T-helper 17 cell (primary cell): ENCODE measurements around the gene ANKRD23. TPM values are rescaled to one million over a fixed set of nuclear protein-coding genes. Genes with fewer than 3 reads are reported as not detected.

Source experiments
- ATAC-seq: fragments of 150-1000 bp; cut with Tn5 transposase; 2 replicates; pipeline ENCODE4 v1.10.0; 2021; ENCODE audit warnings: mild to moderate bottlenecking, moderate library complexity
- DNase-seq, 3 donors: peaks; one replicate each; pipeline versions ENCODE4 v3.0.0 to v3.0.0-alpha.2; 2020 to 2021
- H3K9me3 ChIP-seq: one replicate; pipeline ENCODE4 v1.7.0; 2013; ENCODE audit warnings: low read length, mild to moderate bottlenecking; ENCODE audit not compliant: control insufficient read depth, poor library complexity, severe bottlenecking
- H3K27ac Mint-ChIP-seq: one replicate; pipeline ENCODE4 v1.8.0; 2022; ENCODE audit warnings: mild to moderate bottlenecking, moderate library complexity, mixed read lengths
- H3K27me3 Mint-ChIP-seq: one replicate; pipeline ENCODE4 v1.8.0; 2022; ENCODE audit warnings: mixed read lengths
- H3K36me3 Mint-ChIP-seq: one replicate; pipeline ENCODE4 v1.8.0; 2022; ENCODE audit warnings: low read depth, mixed read lengths
- H3K4me1 Mint-ChIP-seq: one replicate; pipeline ENCODE4 v1.8.0; 2022; ENCODE audit warnings: mild to moderate bottlenecking, mixed read lengths
- H3K4me3 Mint-ChIP-seq: one replicate; pipeline ENCODE4 v1.8.0; 2022; ENCODE audit warnings: mild to moderate bottlenecking, moderate library complexity, mixed read lengths
- total RNA-seq, 4 donors: library from RNA in 2 of 4; stranded (reverse) in 2 of 4; gene quantifications; one replicate each; pipeline ENCODE4 v1.2.3 and lab custom pipeline; 2022 to 2026

Gene ANKRD23
- total RNA-seq, 2 donors from 2014 or later = 7.6 to 11.2 TPM

DNA sequence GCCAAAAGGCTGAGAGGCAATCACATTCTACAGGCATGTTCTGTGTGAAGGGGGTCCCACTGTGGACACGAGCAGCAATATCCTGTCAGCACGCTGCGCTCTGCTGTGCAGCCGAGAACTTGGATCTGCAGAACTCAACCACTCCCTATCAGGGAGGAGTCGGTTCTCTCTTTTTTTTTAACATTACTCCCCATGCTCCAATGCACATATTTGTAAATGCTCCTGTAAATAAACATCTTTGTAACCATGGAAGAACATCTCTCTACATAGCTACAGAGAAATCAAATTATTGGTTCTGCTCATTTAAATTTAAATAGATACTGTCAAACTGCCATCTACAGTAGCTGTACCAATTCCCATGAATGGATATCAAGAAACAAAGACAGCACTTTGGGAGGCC lies 3.0 kb upstream of the ANKRD23 start:
- Mint-ChIP-seq H3K4me3 (no peak overlapping the region), H3K36me3 (no peaks in the 10 kb centered on the region), H3K27me3 (no peaks in the 10 kb centered on the region), H3K4me1 (peaks cover 6% of the 10 kb centered on the region), H3K27ac (peak overlapping the region; percentile 27)
- ATAC-seq (no peak), DNase-seq (no peak)
- H3K9me3 ChIP-seq = no peaks in the 10 kb centered on the region

GRCh38 chr2:96844405-96844808 lies 586 bp upstream of the ANKRD23 start:
- DNase-seq = no peak
- Mint-ChIP-seq H3K4me1 (peaks cover 12% of the 10 kb centered on the region), H3K36me3 (no peaks in the 10 kb centered on the region), H3K27ac (peak overlapping the region; percentile 84), H3K27me3 (no peaks in the 10 kb centered on the region), H3K4me3 (no peak overlapping the region)
- H3K9me3 ChIP-seq = no peaks in the 10 kb centered on the region
- ATAC-seq = no peak

GRCh38 chr2:96842600-96842999 lies 1.2 kb downstream of the ANKRD23 start:
- no peak for DNase-seq
- H3K9me3 ChIP-seq = no peaks in the 10 kb centered on the region
- H3K36me3 Mint-ChIP-seq = no peaks in the 10 kb centered on the region
- H3K4me3 Mint-ChIP-seq = no peak overlapping the region
- no peaks in the 10 kb centered on the region for H3K27me3 Mint-ChIP-seq
- peaks cover 15% of the 10 kb centered on the region for H3K4me1 Mint-ChIP-seq
- peak overlapping the region; percentile 84 for H3K27ac Mint-ChIP-seq
- ATAC-seq = no peak

DNA sequence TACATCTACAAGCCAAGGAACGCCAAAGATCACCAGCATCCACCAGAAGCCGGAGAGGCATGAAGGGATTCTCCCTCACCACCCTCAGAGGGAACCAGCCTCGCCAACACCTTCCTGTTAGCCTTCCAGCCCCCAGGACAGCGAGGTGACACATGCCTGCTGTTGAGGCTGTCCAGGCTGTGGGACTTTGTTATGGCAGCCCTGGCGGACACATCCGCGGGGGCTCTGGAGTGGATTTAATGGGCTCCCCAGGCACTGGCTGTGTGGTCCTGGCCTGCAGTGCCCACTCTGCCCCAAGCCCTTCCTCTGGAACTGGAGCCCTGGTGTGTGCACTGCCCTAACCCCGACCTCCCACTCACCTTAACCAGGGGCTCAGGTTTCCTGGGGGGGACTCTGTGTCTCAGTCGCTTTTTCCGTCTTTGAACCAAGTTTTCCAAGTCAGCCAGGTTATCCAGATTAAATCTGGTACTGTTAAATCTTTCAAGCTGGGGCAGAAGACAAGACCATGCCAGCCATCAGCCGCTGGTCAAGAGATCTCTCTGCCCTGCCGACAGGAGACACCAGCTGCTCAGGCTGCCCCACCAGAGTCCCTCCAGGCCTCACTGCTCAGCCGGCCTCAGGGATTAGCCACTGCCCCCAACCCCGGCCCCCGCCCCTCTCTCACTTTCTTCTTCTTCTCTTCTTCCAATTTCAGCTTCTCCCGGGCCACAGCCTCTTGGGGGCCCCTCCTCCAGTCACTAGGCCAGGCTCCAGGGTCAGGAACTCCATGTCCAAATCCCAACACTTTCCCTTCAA lies 1.9 kb downstream of the ANKRD23 start:
- ATAC-seq (no peak), DNase-seq (no peak)
- Mint-ChIP-seq H3K4me1 (peaks cover 15% of the 10 kb centered on the region), H3K27me3 (no peaks in the 10 kb centered on the region), H3K27ac (peak overlapping the region; percentile 68), H3K36me3 (no peaks in the 10 kb centered on the region), H3K4me3 (no peak overlapping the region)
- H3K9me3 ChIP-seq = no peaks in the 10 kb centered on the region

- H3K9me3 ChIP-seq = no peaks in the 10 kb centered on the region
- no peak for DNase-seq
- Mint-ChIP-seq H3K4me3 (peak overlapping the region; percentile 66), H3K27ac (peak overlapping the region; percentile 68), H3K36me3 (no peaks in the 10 kb centered on the region), H3K4me1 (peaks cover 15% of the 10 kb centered on the region), H3K27me3 (no peaks in the 10 kb centered on the region)
- no peak for ATAC-seq
These were observed 3.7 kb downstream of the ANKRD23 start for GRCh38 chr2:96839875-96840850.

- Mint-ChIP-seq H3K36me3 (no peaks in the 10 kb centered on the region), H3K4me1 (peaks cover 15% of the 10 kb centered on the region), H3K27me3 (no peaks in the 10 kb centered on the region), H3K4me3 (peak overlapping the region; percentile 87), H3K27ac (peak overlapping the region; percentile 68)
- H3K9me3 ChIP-seq = no peaks in the 10 kb centered on the region
- ATAC-seq (peak; percentile 99), DNase-seq (peak; percentile 67 to 72 (median 70))
These were observed 4.4 kb downstream of the ANKRD23 start for GRCh38 chr2:96839293-96839874.

DNA sequence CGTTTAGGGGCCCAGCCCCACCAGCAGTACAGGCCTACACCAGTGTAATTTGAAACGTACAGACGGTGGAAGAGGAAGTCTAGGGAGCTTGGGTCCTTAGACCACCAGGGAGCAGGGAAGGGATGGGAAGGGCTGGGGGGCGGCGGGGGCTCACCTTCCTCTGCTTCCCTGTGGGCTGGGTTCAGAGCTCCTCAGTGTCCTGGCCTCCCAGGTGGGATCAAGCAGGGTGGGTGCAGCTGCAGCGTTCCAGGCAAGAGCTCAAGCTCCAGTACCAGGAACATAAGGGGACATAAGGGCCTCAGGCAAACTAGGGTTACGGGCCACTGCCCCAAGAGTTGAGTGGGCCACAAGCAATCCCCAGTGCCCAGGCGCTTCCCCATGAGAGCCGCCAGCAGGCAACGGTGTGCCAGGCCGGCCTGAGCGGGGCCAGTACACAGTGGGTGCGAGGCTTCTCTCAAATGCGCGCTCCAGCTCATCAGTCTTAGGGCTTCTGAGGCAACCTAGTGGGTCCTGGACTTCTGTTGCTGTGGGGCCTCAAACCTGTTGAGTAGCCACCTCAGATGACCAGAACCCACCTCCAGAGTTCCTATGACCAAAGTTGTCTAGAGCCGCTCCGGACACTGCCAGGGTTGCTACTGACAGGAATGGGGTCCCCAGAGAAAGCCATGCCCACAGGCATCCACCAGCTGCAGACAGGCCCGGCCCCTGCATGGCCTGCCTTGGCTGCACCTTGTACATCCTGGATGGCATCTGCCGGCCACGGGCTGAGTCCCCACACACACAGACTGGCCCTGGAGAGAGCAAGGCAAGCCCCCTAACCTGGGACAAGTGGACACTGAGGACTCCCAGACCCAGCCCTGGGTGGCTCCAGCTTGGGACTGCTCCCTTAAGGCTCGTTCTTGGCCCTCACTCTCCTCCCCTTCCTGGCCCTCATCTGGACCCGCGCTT lies 5.2 kb downstream of the ANKRD23 start:
- H3K4me1 Mint-ChIP-seq = peaks cover 15% of the 10 kb centered on the region
- H3K4me3 Mint-ChIP-seq = peak overlapping the region; percentile 87
- no peaks in the 10 kb centered on the region for H3K36me3 Mint-ChIP-seq
- peak overlapping the region; percentile 68 for H3K27ac Mint-ChIP-seq
- ATAC-seq = no peak
- DNase-seq = no peak
- no peaks in the 10 kb centered on the region for H3K27me3 Mint-ChIP-seq
- no peaks in the 10 kb centered on the region for H3K9me3 ChIP-seq

DNA sequence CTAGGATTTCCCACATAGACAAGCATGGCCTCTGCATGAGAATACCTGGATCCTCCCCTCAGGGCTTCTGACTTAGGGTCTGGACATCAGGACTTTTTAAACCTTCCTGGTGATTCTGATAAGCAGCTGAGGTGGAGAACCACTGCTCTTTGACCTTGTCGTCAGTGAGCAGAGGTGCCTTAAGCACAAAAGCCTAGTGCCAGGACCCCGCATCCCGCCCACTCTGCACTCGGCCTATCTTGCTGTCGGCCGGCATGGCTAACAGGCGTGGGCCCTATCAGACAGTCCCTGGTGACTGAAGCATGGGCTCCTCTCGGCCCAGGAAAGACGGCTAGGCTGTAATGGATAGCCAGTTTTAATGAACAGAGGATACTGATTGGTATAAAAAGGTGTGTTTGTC lies 6.2 kb downstream of the ANKRD23 start:
- no peaks in the 10 kb centered on the region for H3K36me3 Mint-ChIP-seq
- H3K27ac Mint-ChIP-seq = no peak overlapping the region
- H3K27me3 Mint-ChIP-seq = no peaks in the 10 kb centered on the region
- no peaks in the 10 kb centered on the region for H3K9me3 ChIP-seq
- H3K4me3 Mint-ChIP-seq = no peak overlapping the region
- no peak for DNase-seq
- peaks cover 11% of the 10 kb centered on the region for H3K4me1 Mint-ChIP-seq
- no peak for ATAC-seq

DNA sequence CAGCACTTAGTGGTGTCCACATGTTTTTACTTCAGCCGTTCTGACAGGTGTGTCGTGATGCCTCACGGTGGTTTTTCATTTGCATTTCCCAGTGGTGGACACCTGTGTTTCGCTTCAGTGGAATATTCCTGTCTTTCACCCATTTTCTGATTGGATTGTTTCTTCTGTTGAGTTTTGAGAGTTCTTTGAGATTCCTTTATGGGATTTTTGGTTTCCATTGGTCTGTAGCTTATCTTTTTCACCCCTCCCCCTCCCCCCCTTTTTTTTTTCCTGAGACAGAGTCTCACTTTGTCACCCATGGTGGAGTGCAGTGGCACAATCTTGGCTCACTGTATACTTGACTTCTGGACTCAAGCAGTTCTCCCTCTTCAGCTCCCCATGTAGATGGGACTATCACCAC lies 8.0 kb downstream of the ANKRD23 start:
- Mint-ChIP-seq H3K4me3 (no peak overlapping the region), H3K27me3 (no peaks in the 10 kb centered on the region), H3K36me3 (peaks cover 3% of the 10 kb centered on the region), H3K27ac (peak overlapping the region; percentile 11), H3K4me1 (peaks cover 12% of the 10 kb centered on the region)
- DNase-seq = no peak
- no peaks in the 10 kb centered on the region for H3K9me3 ChIP-seq
- no peak for ATAC-seq

GRCh38 chr2:96832754-96833507 lies 10.9 kb downstream of the ANKRD23 start:
- DNase-seq (no peak), ATAC-seq (no peak)
- Mint-ChIP-seq H3K4me3 (no peak overlapping the region), H3K27me3 (no peaks in the 10 kb centered on the region), H3K27ac (no peak overlapping the region), H3K4me1 (peaks cover 7% of the 10 kb centered on the region), H3K36me3 (peaks cover 7% of the 10 kb centered on the region)
- no peaks in the 10 kb centered on the region for H3K9me3 ChIP-seq

GRCh38 chr2:96832408-96832753 lies 11.4 kb downstream of the ANKRD23 start:
- H3K4me3 Mint-ChIP-seq = no peak overlapping the region
- H3K4me1 Mint-ChIP-seq = peaks cover 7% of the 10 kb centered on the region
- DNase-seq (no peak), ATAC-seq (no peak)
- no peaks in the 10 kb centered on the region for H3K27me3 Mint-ChIP-seq
- H3K36me3 Mint-ChIP-seq = peaks cover 7% of the 10 kb centered on the region
- no peaks in the 10 kb centered on the region for H3K9me3 ChIP-seq
- no peak overlapping the region for H3K27ac Mint-ChIP-seq

DNA sequence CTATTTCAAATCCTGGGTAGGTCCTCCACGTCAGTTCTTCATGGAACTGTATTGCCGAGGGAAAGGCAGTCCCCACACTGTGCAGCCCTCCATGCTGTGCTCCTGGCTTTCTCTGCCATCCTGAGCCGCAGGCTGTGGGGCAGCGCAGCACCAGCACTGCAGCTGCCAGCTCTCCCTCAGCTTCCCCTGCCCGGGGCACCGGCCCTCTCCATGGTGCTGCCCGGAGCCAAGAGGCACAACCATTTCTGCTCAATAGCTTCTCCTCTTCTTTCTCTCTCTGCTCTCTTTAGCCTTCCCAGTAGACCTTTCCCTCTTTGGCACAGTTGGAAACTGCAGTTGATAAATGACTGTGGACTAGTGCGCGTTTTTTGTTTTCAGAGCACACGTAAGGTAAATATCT lies 12.1 kb downstream of the ANKRD23 start:
- H3K27ac Mint-ChIP-seq = no peak overlapping the region

More for the DNA sequence above, 12.1 kb downstream of the ANKRD23 start:
- no peaks in the 10 kb centered on the region for H3K9me3 ChIP-seq
- H3K4me3 Mint-ChIP-seq = no peak overlapping the region
- DNase-seq (no peak), ATAC-seq (no peak)
- H3K36me3 Mint-ChIP-seq = peaks cover 7% of the 10 kb centered on the region
- H3K27me3 Mint-ChIP-seq = no peaks in the 10 kb centered on the region
- H3K4me1 Mint-ChIP-seq = peaks cover 7% of the 10 kb centered on the region
